Stimulated activated CD8-positive, alpha-beta memory T cell treated with anti-CD3 and anti-CD28 coated beads, Interleukin-12 subunit alpha, Interleukin-12 subunit beta, amount 100 ng/mL, for 1 hour (primary cell): Measurements from ENCODE around the gene RAB25.

Experiments
- DNase-seq: peaks from one replicate; pipeline ENCODE4 v3.0.0-alpha.2; 2020; ENCODE audit warnings: low read depth

The RAB25 gene

GRCh38 chr1:156117414-156118176 lies 56.6 kb downstream of the RAB25 start:
- DNase-seq: no peak

- DNase-seq: no peak
Measured at GRCh38 chr1:156118177-156118868, 57.4 kb downstream of the RAB25 start.

- no peak for DNase-seq
Measured at GRCh38 chr1:156119503-156120209, 58.7 kb downstream of the RAB25 start.
